ENCODE measurements around the gene VSNL1. TPM values are rescaled to one million over a fixed set of nuclear protein-coding genes. Genes with fewer than 3 reads are reported as not detected.
A peak's percentile ranks its signal among the peaks of the same experiment; 100 is the strongest.

VSNL1 gene
- total and polyA plus RNA-seq, 2 experiments from 2014 or later = 102 to 112 TPM

- Histone ChIP-seq H3K4me2 (no peak overlapping the region), H3K27ac (ENCODE audit: low read depth) (peak overlapping the region; percentile 63; the same call in 1 of the 2 replicates)
Observed at GRCh38 chr2:17652681-17653394, 112.3 kb downstream of the VSNL1 start.

More at GRCh38 chr2:17652681-17653394, 112.3 kb downstream of the VSNL1 start:
- H3K4me1 ChIP-seq (ENCODE audit: insufficient read depth) = no peaks in the 10 kb centered on the region
- Mint-ChIP-seq H3K4me3 (no peak overlapping the region), H3K36me3 (ENCODE audit: low read depth) (peaks cover 44% of the 10 kb centered on the region), H3K27me3 (ENCODE audit: insufficient read depth, low read depth, poor library complexity) (peaks cover 2% of the 10 kb centered on the region), H3K9me3 (no peaks in the 10 kb centered on the region), H3K27ac (0 out of 2 replicates have a peak overlapping the region, but pooled peaks have one; percentile 8), H3K4me1 (peaks cover 9% of the 10 kb centered on the region)
- no peaks in the 10 kb centered on the region for H3K27me3 ChIP-seq (ENCODE audit: insufficient read depth)
- H2AFZ ChIP-seq = no peak overlapping the region
- H4K20me1 ChIP-seq (replicated peaks; ENCODE audit: insufficient read depth) = peaks cover 40% of the 10 kb centered on the region
- no peak for DNase-seq (ENCODE audit: low spot score)
- H3K36me3 ChIP-seq (ENCODE audit: insufficient read depth) = peaks cover 24% of the 10 kb centered on the region
- peaks cover 3% of the 10 kb centered on the region; the same call in 1 of the 2 replicates for H3K79me2 ChIP-seq (replicated peaks; ENCODE audit: insufficient read depth)
- no peak overlapping the region for H3K4me3 ChIP-seq
- no peak for ATAC-seq
- no peak for TF ChIP-seq ZNF462 (CRISPR knock-in tag; IDR thresholded peaks at IDR 0.05)
- no peak for TF ChIP-seq CREB1 (CRISPR knock-in tag; IDR thresholded peaks at IDR 0.05; ENCODE audit: low read depth)
- TF ChIP-seq POLR2AphosphoS5 (IDR thresholded peaks at IDR 0.05; ENCODE audit: low read depth) = no peak
- TF ChIP-seq ZNF331 (CRISPR knock-in tag; IDR thresholded peaks at IDR 0.05; ENCODE audit: low read depth) = no peak
- TF ChIP-seq ETS1 (IDR thresholded peaks at IDR 0.05) = no peak
- no peak for TF ChIP-seq CTCF (conservative IDR thresholded peaks at IDR 0.05; ENCODE audit: low read depth in 2 of 2)
- no peak for TF ChIP-seq EZH2 (IDR thresholded peaks at IDR 0.05; ENCODE audit: low read depth, unreplicated experiment)
- TF ChIP-seq JUNB (IDR thresholded peaks at IDR 0.05; ENCODE audit: unreplicated experiment) = no peak
- TF ChIP-seq NANOG (IDR thresholded peaks at IDR 0.05; ENCODE audit: borderline replicate concordance) = no peak
- no peak for TF ChIP-seq ZNF114 (CRISPR knock-in tag; IDR thresholded peaks at IDR 0.05)
- no peak for TF ChIP-seq STAT1 (IDR thresholded peaks at IDR 0.05; ENCODE audit: unreplicated experiment)
- TF ChIP-seq REST (IDR thresholded peaks at IDR 0.05; ENCODE audit: unreplicated experiment) = no peak
- no peak for TF ChIP-seq EZH2phosphoT487 (IDR thresholded peaks at IDR 0.05; ENCODE audit: unreplicated experiment)
- H3K9me2 ChIP-seq (ENCODE audit: insufficient read depth) = no peaks in the 10 kb centered on the region
- H3F3A ChIP-seq (replicated peaks; ENCODE audit: low read depth) = no peaks in the 10 kb centered on the region; the same call in 1 of the 2 replicates

Data from GM23338 (cell line).